B cell (primary cell): ENCODE results near the gene SPEM2. TPM values are rescaled to one million over a fixed set of nuclear protein-coding genes. Genes with fewer than 3 reads are reported as not detected.

Source experiments
- ATAC-seq: fragments of 200-7000 bp; cut with Tn5 transposase; one replicate; pipeline ENCODE4 v1.10.0; 2021; ENCODE audit warnings: low read depth, mild to moderate bottlenecking, moderate number of reproducible peaks, moderate library complexity
- CTCF ChIA-PET: fragments of 350-600 bp; sonication (Branson Sonifier 250); formaldehyde crosslinking; loops from one replicate; lab custom pipeline; 2021; ENCODE audit warnings: antibody characterized with exemption, inconsistent platforms; lab: Charles Lee
- POLR2A ChIA-PET: fragments of 350-600 bp; sonication (Branson Sonifier 250); formaldehyde crosslinking; loops from one replicate; lab custom pipeline; 2021; ENCODE audit warnings: antibody characterized with exemption; lab: Charles Lee
- DNase-seq: peaks from one replicate; pipeline ENCODE4 v3.0.0; 2013
- H2AFZ ChIP-seq: 2 replicates; pipeline ENCODE4 v1.6.1; 2012; ENCODE audit warnings: mild to moderate bottlenecking, low read depth, low read length; ENCODE audit not compliant: insufficient read depth, poor library complexity, severe bottlenecking
- H3K27ac ChIP-seq, 2 donors: 1 replicate in 1 of 2; 2 replicates in 1 of 2; pipeline ENCODE4 v1.5.1; 2012 to 2013; ENCODE audit warnings: low read length in 2 of 2, mild to moderate bottlenecking in 2 of 2, moderate library complexity in 1 of 2
- H3K27me3 ChIP-seq, 4 experiments: fragments of 200-600 bp in 1 of 4; sonication (generic) in 1 of 4; replicated peaks in 1 of 4; 1 replicate in 2 of 4; 2 replicates in 2 of 4; pipeline versions ENCODE4 v1.6.1 to v1.7.0; 2013 to 2016; ENCODE audit warnings: low read length in 3 of 4, mild to moderate bottlenecking in 2 of 4, mixed read lengths in 1 of 4, moderate library complexity in 1 of 4; ENCODE audit not compliant: insufficient read depth in 4 of 4, control insufficient read depth in 3 of 4; ENCODE audit errors: control extremely low read depth in 1 of 4
- H3K36me3 ChIP-seq, 2 experiments: replicated peaks in 1 of 2; 1 replicate in 1 of 2; 2 replicates in 1 of 2; pipeline versions ENCODE4 v1.6.1 to v1.7.1; 2013; ENCODE audit warnings: low read length in 1 of 2; ENCODE audit not compliant: insufficient read depth in 2 of 2, control insufficient read depth in 1 of 2; ENCODE audit errors: control extremely low read depth in 1 of 2, extremely low read depth in 1 of 2
- H3K4me1 ChIP-seq, 2 donors: fragments of 200-600 bp in 1 of 2; sonication (generic) in 1 of 2; 1 replicate in 1 of 2; 2 replicates in 1 of 2; pipeline versions ENCODE4 v1.5.1 to v1.6.1; 2013 to 2017; ENCODE audit warnings: low read length in 2 of 2; ENCODE audit not compliant: control insufficient read depth in 2 of 2, insufficient read depth in 2 of 2
- H3K4me2 ChIP-seq: replicated peaks from 2 replicates; pipeline ENCODE3; 2012; ENCODE audit warnings: mild to moderate bottlenecking, low read depth, low read length; ENCODE audit not compliant: poor library complexity, severe bottlenecking
- H3K4me3 ChIP-seq, 5 experiments: fragments of 200-600 bp in 1 of 5; sonication (generic) in 1 of 5; 1 replicate in 3 of 5; 2 replicates in 2 of 5; pipeline versions ENCODE4 v1.5.1 to v1.7.0; 2011 to 2016; ENCODE audit warnings: low read length in 4 of 5, mild to moderate bottlenecking in 4 of 5, low read depth in 2 of 5, control low read depth in 1 of 5, moderate library complexity in 1 of 5; ENCODE audit not compliant: insufficient read depth in 1 of 5; ENCODE audit errors: control extremely low read depth in 1 of 5, extremely low read depth in 1 of 5
- H3K79me2 ChIP-seq: fragments of 200-600 bp; sonication (generic); one replicate; pipeline ENCODE4 v1.6.0; 2016; ENCODE audit warnings: low read length; ENCODE audit not compliant: control insufficient read depth, insufficient read depth
- H3K9ac ChIP-seq: fragments of 200-600 bp; sonication (generic); 2 replicates; pipeline ENCODE4 v1.6.1; 2017; ENCODE audit warnings: mild to moderate bottlenecking, low read length, moderate library complexity
- H3K9me3 ChIP-seq, 3 donors: one replicate each; pipeline versions ENCODE4 v1.6.1 to v1.7.1; 2013; ENCODE audit warnings: low read length in 2 of 3; ENCODE audit not compliant: control insufficient read depth in 2 of 3, insufficient read depth in 1 of 3; ENCODE audit errors: control extremely low read depth in 1 of 3
- H4K20me1 ChIP-seq: 2 replicates; pipeline ENCODE4 v1.6.0; 2012; ENCODE audit warnings: mild to moderate bottlenecking, low read length; ENCODE audit not compliant: insufficient read depth, control insufficient read depth, poor library complexity, severe bottlenecking
- H3K27ac Mint-ChIP-seq: one replicate; pipeline ENCODE4 v1.8.0; 2021; ENCODE audit warnings: mixed read lengths
- H3K27me3 Mint-ChIP-seq: one replicate; pipeline ENCODE4 v1.8.0; 2021; ENCODE audit warnings: mixed read lengths
- H3K4me1 Mint-ChIP-seq: one replicate; pipeline ENCODE4 v1.8.0; 2021; ENCODE audit warnings: mixed read lengths
- H3K4me3 Mint-ChIP-seq: one replicate; pipeline ENCODE4 v1.8.0; 2021; ENCODE audit warnings: mixed read lengths
- H3K9me3 Mint-ChIP-seq: one replicate; pipeline ENCODE4 v1.8.0; 2022; ENCODE audit warnings: mixed read lengths; ENCODE audit not compliant: insufficient read depth
- CTCF ChIP-seq: fragments of 200-600 bp; IDR thresholded peaks from one replicate; pipeline ENCODE4 v1.8.0; 2022; ENCODE audit warnings: antibody characterized with exemption, mild to moderate bottlenecking
- EZH2 ChIP-seq: IDR thresholded peaks from 2 replicates; pipeline ENCODE4 v1.6.1; 2012; ENCODE audit warnings: borderline replicate concordance, low read depth, mild to moderate bottlenecking, moderate library complexity, low read length; ENCODE audit not compliant: insufficient read depth, poor library complexity, severe bottlenecking
- WGBS: methylation state at CpG from one replicate; pipeline ENCODE4 v1.1.5; 2013; ENCODE audit warnings: missing lambda C conversion rate; ENCODE audit not compliant: insufficient coverage; 5-methylcytosine and 5-hydroxymethylcytosine counted together
- intact Hi-C: fragments of 100-400 bp; cut with micrococcal nuclease; formaldehyde crosslinking; loops from one replicate; pipeline ENCODE4 v1.10.0; 2022
- polyA plus RNA-seq: library from polyadenylated mRNA; depleted of rRNA; stranded (reverse); fragments of >200 nt; gene quantifications from 2 replicates; pipeline ENCODE4 v1.2.3, GENCODE V29; 2012
- total RNA-seq, 2 donors: library from RNA; stranded (reverse); fragments of 120-200 nt in 1 of 2; gene quantifications; 1 replicate in 1 of 2; 2 replicates in 1 of 2; pipeline versions ENCODE4 v1.2.3 to v1.2.4, GENCODE V29; 2013 to 2022

Gene SPEM2
- total and polyA plus RNA-seq, 2 donors (not counting 1 experiment from before 2014, with no cell fraction given), result not detected

DNA sequence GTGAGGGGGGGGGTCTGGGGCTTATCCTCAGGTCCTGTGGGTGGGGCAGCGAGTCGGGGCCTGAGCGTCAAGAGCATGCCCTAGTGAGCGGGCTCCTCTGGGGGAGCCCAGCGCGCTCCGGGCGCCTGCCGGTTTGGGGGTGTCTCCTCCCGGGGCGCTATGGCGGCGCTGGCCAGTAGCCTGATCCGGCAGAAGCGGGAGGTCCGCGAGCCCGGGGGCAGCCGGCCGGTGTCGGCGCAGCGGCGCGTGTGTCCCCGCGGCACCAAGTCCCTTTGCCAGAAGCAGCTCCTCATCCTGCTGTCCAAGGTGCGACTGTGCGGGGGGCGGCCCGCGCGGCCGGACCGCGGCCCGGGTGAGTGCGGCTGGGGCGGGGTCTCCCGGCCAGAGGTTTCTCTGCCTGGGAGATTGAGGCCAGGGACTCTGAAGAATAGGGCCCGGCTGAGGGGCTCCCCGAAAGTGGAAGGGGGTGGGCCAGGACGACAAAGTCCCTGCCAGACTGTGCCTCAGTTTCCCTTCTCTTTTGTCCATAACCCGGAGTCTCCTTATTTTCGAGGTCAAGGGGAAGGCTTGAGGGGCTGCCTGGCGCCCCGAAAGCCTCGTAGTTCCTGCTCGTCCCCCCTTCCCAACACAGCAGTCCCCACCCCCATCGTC is 14.2 kb downstream of the SPEM2 start, which contains the start of gene FGF11:
Gene FGF11, plus strand, starts transcription at position 51 of the 651 bp plus-strand sequence. Its CDS starts 109 bp downstream, at position 160.
- intact Hi-C loops, result loop anchor here (5.0 kb wide), 2 partner anchors 402 to 1952 kb away; partner anchors contain the start of genes DERL2, MIS12 and SLC16A13
- Mint-ChIP-seq H3K4me3 (peak within 1 kb of the TSS; percentile 84), H3K27me3 (peaks cover 58% of the 10 kb centered on the region), H3K4me1 (peaks cover 49% of the 10 kb centered on the region), H3K9me3 (no peaks in the 10 kb centered on the region), H3K27ac (peak within 1 kb of the TSS; percentile 65)
- peak within 1 kb of the TSS; percentile 11 to 54 (median 33) for H3K4me3 ChIP-seq
- WGBS, result 4% methylated on average over 48 of the region's 50 CpGs
- H3K27me3 ChIP-seq, result peaks cover 0 to 66% (median 40%) of the 10 kb centered on the region in 4 experiments
- ChIA-PET CTCF (interaction anchor here (1.1 to 3.6 kb wide), 6 partner anchors 15 to 550 kb away, joined by 3 to 15 read pairs (median 3); partner anchors contain the start of genes SENP3 and TP53), POLR2A (interaction anchor here (0.7 to 1.8 kb wide), 2 partner anchors 45 to 360 kb away, joined by 4 to 8 read pairs; partner anchors contain the start of gene POLR2A)
- H3K4me2 ChIP-seq, result peak within 1 kb of the TSS; percentile 93
- peak within 1 kb of the TSS; percentile 35 for H2AFZ ChIP-seq
- H3K27ac ChIP-seq, result no peak within 1 kb of the TSS
- peaks cover 0 to 34% (median 0%) of the 10 kb centered on the region in 3 donors for H3K9me3 ChIP-seq
- peaks cover 53 to 54% of the 10 kb centered on the region in 2 donors for H3K4me1 ChIP-seq
- TF ChIP-seq CTCF (no peak), EZH2 (peak; percentile 70)
- no peak for ATAC-seq
- peak; percentile 44 for DNase-seq
- peaks cover 49% of the 10 kb centered on the region for H4K20me1 ChIP-seq
- peaks cover 27% of the 10 kb centered on the region for H3K79me2 ChIP-seq
- H3K9ac ChIP-seq, result peak within 1 kb of the TSS; percentile 53
- H3K36me3 ChIP-seq, result no peaks in the 10 kb centered on the region
